Psoas muscle (tissue), 8 donors: Measurements from ENCODE around the gene WSCD2. TPM values are rescaled to one million over a fixed set of nuclear protein-coding genes. Genes with fewer than 3 reads are reported as not detected.

Source experiments
- ATAC-seq, 4 donors: fragments of 200-7000 bp; cut with Tn5 transposase; one replicate each; pipeline ENCODE4 v1.9.1; 2020; ENCODE audit warnings: moderate library complexity in 3 of 4, mild to moderate bottlenecking in 2 of 4
- DNase-seq, 2 donors: peaks; one replicate each; pipeline ENCODE4 v3.0.0-alpha.2; 2020
- H3K27ac ChIP-seq: fragments of 200-600 bp; one replicate; pipeline ENCODE4 v1.8.0; 2022
- H3K27me3 ChIP-seq, 3 donors: fragments of 200-600 bp in 1 of 3; one replicate each; pipeline versions ENCODE4 v1.6.1 to v1.8.0; 2013 to 2022; ENCODE audit warnings: low read length in 2 of 3, mild to moderate bottlenecking in 2 of 3, moderate library complexity in 1 of 3; ENCODE audit not compliant: insufficient read depth in 3 of 3
- H3K36me3 ChIP-seq, 2 donors: fragments of 200-600 bp in 1 of 2; one replicate each; pipeline versions ENCODE4 v1.6.1 to v1.8.0; 2013 to 2022; ENCODE audit warnings: low read depth in 1 of 2, mild to moderate bottlenecking in 1 of 2, moderate library complexity in 1 of 2; ENCODE audit not compliant: insufficient read depth in 1 of 2
- H3K4me1 ChIP-seq: fragments of 200-600 bp; one replicate; pipeline ENCODE4 v1.8.0; 2022
- H3K4me3 ChIP-seq: fragments of 200-600 bp; one replicate; pipeline ENCODE4 v1.8.0; 2022; ENCODE audit warnings: mild to moderate bottlenecking
- H3K9me3 ChIP-seq: fragments of 200-600 bp; one replicate; pipeline ENCODE4 v1.8.0; 2022
- whole genome bisulfite sequencing, 3 donors: extraction: QIAGEN DNeasy Blood & Tissue Kit; methylation state at CpG; one replicate each; pipeline versions ENCODE4 v1.1.6 to v1.1.7; 2013; 5-methylcytosine and 5-hydroxymethylcytosine counted together
- intact Hi-C, 2 donors: fragments of 100-400 bp; cut with DNase I; formaldehyde crosslinking; loops; one replicate each; pipeline versions ENCODE4 v1.11.0 to v1.14.2; 2022
- polyA plus RNA-seq, 3 donors: library from polyadenylated mRNA; stranded (reverse); fragments of 200-250 nt; gene quantifications; one replicate each; pipeline ENCODE4 v1.2.3, GENCODE V29; 2013
- total RNA-seq, 4 donors: library from RNA; stranded (reverse); fragmentation: NEBNext Ultra II Directional in 2 of 4; extraction: Animal tissue kit (Norgen Biotek cat#: 25700) in 2 of 4; gene quantifications; one replicate each; pipeline versions ENCODE4 v1.2.1 to v1.2.4, GENCODE V29; 2021 to 2023
- TF ChIP-seq, protein P1 (sequence below): fragments of 200-600 bp; IDR thresholded peaks from one replicate; pipeline ENCODE4 v1.8.0; 2022; ENCODE audit warnings: antibody characterized with exemption
- donor health status: healthy with polysubstance abuse.
- donor health status: DM: no; HTN: no; CAD: no; lungs with moderate emphysema.
- donor health status: Bipolar disorder and iron deficiency.
- donor health status: healthy.
- donor health status: DM: yes; HTN: yes; CAD: no.
- donor health status: DM: no; HTN: no; CAD: no.
- donor health status: DM: no; HTN: no; CAD: no.
- donor health status: DM: yes; HTN: yes; CAD: no.

Gene WSCD2
- total and polyA plus RNA-seq, 7 donors: 0.01 to 0.21 TPM; not detected in 5

GRCh38 chr12:108297895-108298760 is 169.0 kb downstream of the WSCD2 start:
- Histone ChIP-seq H3K9me3 (no peaks in the 10 kb centered on the region), H3K27ac (no peak overlapping the region), H3K4me1 (no peaks in the 10 kb centered on the region), H3K4me3 (no peak overlapping the region), H3K36me3 (no peaks in the 10 kb centered on the region), H3K27me3 (no peaks in the 10 kb centered on the region)
- TF ChIP-seq, protein P1, sequence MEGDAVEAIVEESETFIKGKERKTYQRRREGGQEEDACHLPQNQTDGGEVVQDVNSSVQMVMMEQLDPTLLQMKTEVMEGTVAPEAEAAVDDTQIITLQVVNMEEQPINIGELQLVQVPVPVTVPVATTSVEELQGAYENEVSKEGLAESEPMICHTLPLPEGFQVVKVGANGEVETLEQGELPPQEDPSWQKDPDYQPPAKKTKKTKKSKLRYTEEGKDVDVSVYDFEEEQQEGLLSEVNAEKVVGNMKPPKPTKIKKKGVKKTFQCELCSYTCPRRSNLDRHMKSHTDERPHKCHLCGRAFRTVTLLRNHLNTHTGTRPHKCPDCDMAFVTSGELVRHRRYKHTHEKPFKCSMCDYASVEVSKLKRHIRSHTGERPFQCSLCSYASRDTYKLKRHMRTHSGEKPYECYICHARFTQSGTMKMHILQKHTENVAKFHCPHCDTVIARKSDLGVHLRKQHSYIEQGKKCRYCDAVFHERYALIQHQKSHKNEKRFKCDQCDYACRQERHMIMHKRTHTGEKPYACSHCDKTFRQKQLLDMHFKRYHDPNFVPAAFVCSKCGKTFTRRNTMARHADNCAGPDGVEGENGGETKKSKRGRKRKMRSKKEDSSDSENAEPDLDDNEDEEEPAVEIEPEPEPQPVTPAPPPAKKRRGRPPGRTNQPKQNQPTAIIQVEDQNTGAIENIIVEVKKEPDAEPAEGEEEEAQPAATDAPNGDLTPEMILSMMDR: no peak
- ATAC-seq (no peak), DNase-seq (no peak)
- 76 to 82% (median 80%) methylated on average over 6 of the region's 6 CpGs for WGBS, 3 donors
- intact Hi-C loops: no loop called here

DNA sequence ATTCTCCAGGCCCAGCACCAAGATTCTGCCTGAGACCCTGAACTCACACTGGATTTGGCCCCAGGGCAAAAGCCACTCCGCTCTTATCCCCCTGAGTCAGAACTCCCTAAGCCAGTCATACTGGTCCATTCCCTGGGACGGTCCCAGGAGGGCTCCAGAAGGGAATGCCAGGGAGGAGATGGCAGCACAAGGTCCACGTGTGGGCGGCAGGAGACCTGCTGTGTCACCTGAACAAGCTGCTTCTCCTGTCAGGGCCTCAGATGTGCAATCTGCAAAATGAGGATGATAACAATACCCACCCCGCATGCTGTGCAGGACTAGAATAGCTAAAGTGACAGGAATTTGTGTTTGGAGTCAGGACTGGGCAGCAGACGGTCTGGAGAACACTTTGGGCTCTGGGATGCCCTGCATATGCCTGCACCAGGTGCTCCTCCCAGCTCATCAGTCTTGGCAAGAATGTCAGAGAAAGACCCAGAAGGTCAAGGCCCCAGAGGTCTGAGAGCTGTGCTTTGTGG is 169.7 kb downstream of the WSCD2 start:
- intact Hi-C loops: no loop called here
- no peak for ATAC-seq
- no peaks in the 10 kb centered on the region for H3K9me3 ChIP-seq
- DNase-seq: no peak
- WGBS, 3 donors: 85 to 87% (median 86%) methylated on average over 6 of the region's 6 CpGs
- no peak overlapping the region for H3K27ac ChIP-seq
- TF ChIP-seq, protein P1: no peak
- H3K4me3 ChIP-seq: no peak overlapping the region
- no peaks in the 10 kb centered on the region for H3K36me3 ChIP-seq
- H3K27me3 ChIP-seq: no peaks in the 10 kb centered on the region
- no peaks in the 10 kb centered on the region for H3K4me1 ChIP-seq

DNA sequence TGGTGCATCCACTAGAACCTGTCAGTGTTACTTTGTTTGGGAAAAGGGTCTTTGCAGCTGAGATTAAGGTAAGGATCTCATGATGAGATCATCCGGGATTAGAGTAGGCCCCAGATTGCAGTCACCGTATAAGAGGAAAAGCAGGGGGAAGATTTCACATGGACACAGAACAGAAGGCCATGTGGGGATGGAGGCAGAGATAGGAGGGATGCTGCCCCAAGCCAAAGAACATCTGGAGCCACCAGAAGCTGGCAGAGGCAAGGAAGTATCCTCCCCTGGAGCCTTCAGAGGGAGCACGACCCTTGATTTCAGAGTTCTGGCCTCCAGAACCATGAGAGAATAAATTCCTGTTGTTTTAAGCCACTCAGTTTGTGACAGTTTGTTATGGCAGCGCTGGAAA is 170.4 kb downstream of the WSCD2 start:
- TF ChIP-seq, protein P1: no peak
- no peaks in the 10 kb centered on the region for H3K36me3 ChIP-seq
- no peak overlapping the region for H3K4me3 ChIP-seq
- DNase-seq: no peak
- intact Hi-C loops: no loop called here
- no peaks in the 10 kb centered on the region for H3K9me3 ChIP-seq
- H3K27me3 ChIP-seq: no peaks in the 10 kb centered on the region
- no peak overlapping the region for H3K27ac ChIP-seq
- ATAC-seq: no peak
- WGBS, 3 donors: 66 to 73% (median 66%) methylated on average over 4 of the region's 4 CpGs
- no peaks in the 10 kb centered on the region for H3K4me1 ChIP-seq

Other genes starting within 250 kb of the WSCD2 start
- 1 to 10 TPM; 4.4 to 7.0 (median 5.1) TPM for gene CMKLR1, start 210.0 kb downstream of the WSCD2 start, total RNA-seq
- gene CMKLR1, start 210.0 kb downstream of the WSCD2 start, polyA plus RNA-seq: 1 to 10 TPM in 1 of 3 donors, under 1 TPM in 2; 0.94 to 2.4 (median 0.98) TPM